Measurements from ENCODE around the gene PRKAG2.

PRKAG2 gene

DNA sequence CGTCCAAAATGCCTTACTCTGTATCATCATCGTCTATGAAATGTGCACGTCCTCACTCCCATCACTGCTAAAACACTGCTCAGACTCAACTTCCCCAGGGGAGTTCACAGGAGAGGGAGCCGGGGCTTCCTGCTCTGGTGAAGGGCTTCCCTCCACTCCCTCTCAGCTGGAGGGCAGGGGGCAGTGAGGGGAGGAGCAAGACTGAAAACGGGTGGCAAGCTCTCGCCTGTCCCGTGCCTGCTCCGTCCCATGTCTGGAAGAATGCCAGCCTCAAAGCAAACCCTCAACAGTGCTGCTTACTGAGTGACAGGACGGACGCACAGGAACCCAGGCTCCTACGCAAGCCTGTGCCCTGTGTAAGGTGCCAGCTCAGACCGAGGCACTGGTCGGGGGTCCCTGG lies 25.1 kb downstream of the PRKAG2 start:
- no peak overlapping the region for H3K4ac ChIP-seq (ENCODE audit: low read length)
- H3K27me3 ChIP-seq (ENCODE audit: control insufficient read depth in 3 of 3, insufficient read depth in 3 of 3, low read depth in 1 of 3, low read length in 3 of 3), result peaks cover 0 to 22% (median 0%) of the 10 kb centered on the region in 3 experiments
- H4K8ac ChIP-seq (ENCODE audit: low read depth, low read length), result no peak overlapping the region
- no peak overlapping the region for H3K4me2 ChIP-seq (ENCODE audit: insufficient read depth, low read length, poor library complexity, severe bottlenecking)
- H3K79me1 ChIP-seq (ENCODE audit: low read depth, low read length), result no peaks in the 10 kb centered on the region
- H3K14ac ChIP-seq (ENCODE audit: low read length), result no peak overlapping the region
- no peak for DNase-seq (ENCODE audit: low spot score)
- H3K23ac ChIP-seq (ENCODE audit: low read depth, low read length, poor library complexity), result no peak overlapping the region
- H3K4me3 ChIP-seq (ENCODE audit: low read length in 2 of 2), result no peak overlapping the region
- peak overlapping the region; percentile 71 for H2AK5ac ChIP-seq (ENCODE audit: low read depth, low read length)
- H3K9me3 ChIP-seq (replicated peaks in 1 of 2; ENCODE audit: control insufficient read depth in 2 of 2, insufficient read depth in 1 of 2, low read depth in 1 of 2, low read length in 2 of 2), result no peaks in the 10 kb centered on the region
- H2AFZ ChIP-seq (ENCODE audit: low read length), result no peak overlapping the region
- H4K91ac ChIP-seq (ENCODE audit: low read depth, low read length, poor library complexity), result peak overlapping the region; percentile 1
- peak overlapping the region; percentile 63 for H2BK15ac ChIP-seq (ENCODE audit: low read length)
- no peak overlapping the region for H2BK12ac ChIP-seq (ENCODE audit: low read length)
- WGBS, 2 donors (ENCODE audit: extremely low coverage in 2 of 2, insufficient read length in 2 of 2, insufficient replicate concordance in 1 of 2), result no CpG with 5 or more reads among the region's 13 CpGs
- H3K9ac ChIP-seq (ENCODE audit: low read depth, low read length, poor library complexity), result no peak overlapping the region
- H3K27ac ChIP-seq (replicated peaks; ENCODE audit: low read length), result no peak overlapping the region
- H2BK5ac ChIP-seq (ENCODE audit: low read length), result no peak overlapping the region
- peak overlapping the region; percentile 74 for H3K18ac ChIP-seq (ENCODE audit: low read length)
- H3K4me1 ChIP-seq (ENCODE audit: control insufficient read depth in 2 of 2, insufficient read depth in 1 of 2, low read depth in 1 of 2, low read length in 2 of 2), result peaks cover 2 to 7% of the 10 kb centered on the region in 2 donors
- no peak overlapping the region for H2BK120ac ChIP-seq (ENCODE audit: low read depth, low read length)
- H3K36me3 ChIP-seq (replicated peaks in 1 of 2; ENCODE audit: control insufficient read depth in 2 of 2, insufficient read depth in 2 of 2, low read length in 2 of 2), result no peaks in the 10 kb centered on the region

GRCh38 chr7:151851145-151851751 lies 25.7 kb downstream of the PRKAG2 start:
- H2AFZ ChIP-seq (ENCODE audit: low read length), result no peak overlapping the region
- H2BK120ac ChIP-seq (ENCODE audit: low read depth, low read length), result no peak overlapping the region
- H3K27ac ChIP-seq (replicated peaks; ENCODE audit: low read length), result no peak overlapping the region
- H3K4ac ChIP-seq (ENCODE audit: low read length), result no peak overlapping the region
- H2BK15ac ChIP-seq (ENCODE audit: low read length), result peak overlapping the region; percentile 63
- H3K23ac ChIP-seq (ENCODE audit: low read depth, low read length, poor library complexity), result no peak overlapping the region
- H3K9me3 ChIP-seq (replicated peaks in 1 of 2; ENCODE audit: control insufficient read depth in 2 of 2, insufficient read depth in 1 of 2, low read depth in 1 of 2, low read length in 2 of 2), result no peaks in the 10 kb centered on the region
- no CpG with 5 or more reads among the region's 16 CpGs for WGBS, 2 donors (ENCODE audit: extremely low coverage in 2 of 2, insufficient read length in 2 of 2, insufficient replicate concordance in 1 of 2)
- DNase-seq (ENCODE audit: low spot score), result no peak
- H3K79me1 ChIP-seq (ENCODE audit: low read depth, low read length), result no peaks in the 10 kb centered on the region
- H3K9ac ChIP-seq (ENCODE audit: low read depth, low read length, poor library complexity), result no peak overlapping the region
- peak overlapping the region; percentile 21 for H2AK5ac ChIP-seq (ENCODE audit: low read depth, low read length)
- no peak overlapping the region for H2BK5ac ChIP-seq (ENCODE audit: low read length)
- no peak overlapping the region for H2BK12ac ChIP-seq (ENCODE audit: low read length)
- H3K18ac ChIP-seq (ENCODE audit: low read length), result peak overlapping the region; percentile 27
- H3K4me1 ChIP-seq (ENCODE audit: control insufficient read depth in 2 of 2, insufficient read depth in 1 of 2, low read depth in 1 of 2, low read length in 2 of 2), result peaks cover 2 to 7% of the 10 kb centered on the region in 2 donors
- no peak overlapping the region for H3K4me2 ChIP-seq (ENCODE audit: insufficient read depth, low read length, poor library complexity, severe bottlenecking)
- H3K36me3 ChIP-seq (replicated peaks in 1 of 2; ENCODE audit: control insufficient read depth in 2 of 2, insufficient read depth in 2 of 2, low read length in 2 of 2), result no peaks in the 10 kb centered on the region
- peaks cover 0 to 22% (median 0%) of the 10 kb centered on the region in 3 experiments for H3K27me3 ChIP-seq (ENCODE audit: control insufficient read depth in 3 of 3, insufficient read depth in 3 of 3, low read depth in 1 of 3, low read length in 3 of 3)
- no peak overlapping the region for H3K4me3 ChIP-seq (ENCODE audit: low read length in 2 of 2)
- no peak overlapping the region for H4K91ac ChIP-seq (ENCODE audit: low read depth, low read length, poor library complexity)
- no peak overlapping the region for H3K14ac ChIP-seq (ENCODE audit: low read length)
- H4K8ac ChIP-seq (ENCODE audit: low read depth, low read length), result no peak overlapping the region

- Histone ChIP-seq H2BK12ac (ENCODE audit: low read length) (no peak overlapping the region), H3K9ac (ENCODE audit: low read depth, low read length, poor library complexity) (no peak overlapping the region), H4K91ac (ENCODE audit: low read depth, low read length, poor library complexity) (no peak overlapping the region), H3K9me3 (replicated peaks in 1 of 2; ENCODE audit: control insufficient read depth in 2 of 2, insufficient read depth in 1 of 2, low read depth in 1 of 2, low read length in 2 of 2) (no peaks in the 10 kb centered on the region), H2AK5ac (ENCODE audit: low read depth, low read length) (no peak overlapping the region), H2BK15ac (ENCODE audit: low read length) (no peak overlapping the region), H3K27ac (replicated peaks; ENCODE audit: low read length) (no peak overlapping the region), H3K36me3 (replicated peaks in 1 of 2; ENCODE audit: control insufficient read depth in 2 of 2, insufficient read depth in 2 of 2, low read length in 2 of 2) (no peaks in the 10 kb centered on the region), H3K79me1 (ENCODE audit: low read depth, low read length) (no peaks in the 10 kb centered on the region), H3K4me1 (ENCODE audit: control insufficient read depth in 2 of 2, insufficient read depth in 1 of 2, low read depth in 1 of 2, low read length in 2 of 2) (peaks cover 2 to 7% of the 10 kb centered on the region in 2 donors), H3K4me2 (ENCODE audit: insufficient read depth, low read length, poor library complexity, severe bottlenecking) (no peak overlapping the region), H3K4me3 (ENCODE audit: low read length in 2 of 2) (no peak overlapping the region), H3K23ac (ENCODE audit: low read depth, low read length, poor library complexity) (peak overlapping the region; percentile 58), H3K14ac (ENCODE audit: low read length) (no peak overlapping the region), H4K8ac (ENCODE audit: low read depth, low read length) (no peak overlapping the region), H3K27me3 (ENCODE audit: control insufficient read depth in 3 of 3, insufficient read depth in 3 of 3, low read depth in 1 of 3, low read length in 3 of 3) (peaks cover 0 to 16% (median 0%) of the 10 kb centered on the region in 3 experiments), H2AFZ (ENCODE audit: low read length) (no peak overlapping the region), H2BK120ac (ENCODE audit: low read depth, low read length) (no peak overlapping the region), H3K18ac (ENCODE audit: low read length) (no peak overlapping the region), H2BK5ac (ENCODE audit: low read length) (no peak overlapping the region), H3K4ac (ENCODE audit: low read length) (no peak overlapping the region)
- no CpG with 5 or more reads among the region's 19 CpGs for WGBS, 2 donors (ENCODE audit: extremely low coverage in 2 of 2, insufficient read length in 2 of 2, insufficient replicate concordance in 1 of 2)
- no peak for DNase-seq (ENCODE audit: low spot score)
Measured at GRCh38 chr7:151850491-151851124, 26.3 kb downstream of the PRKAG2 start.

DNA sequence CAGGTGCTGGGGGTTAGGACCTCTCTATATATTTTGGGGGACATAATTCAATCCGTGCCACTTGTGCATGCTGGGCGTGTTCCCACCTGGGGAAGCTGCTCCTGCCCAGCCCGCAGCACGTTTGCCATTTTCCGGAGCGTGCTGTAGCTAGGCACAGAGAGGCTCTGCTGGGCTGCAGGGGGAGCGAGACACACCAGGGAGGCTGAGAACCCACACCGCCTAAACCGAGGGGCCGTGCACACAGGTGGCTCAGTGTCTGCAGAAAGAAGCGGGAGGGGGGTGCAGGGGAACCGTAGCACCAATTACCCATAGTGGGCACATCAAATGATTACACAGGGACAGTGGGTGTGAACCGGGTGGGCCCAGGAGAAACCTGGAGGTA lies 27.0 kb downstream of the PRKAG2 start:
- Histone ChIP-seq H3K4me3 (ENCODE audit: low read length in 2 of 2) (no peak overlapping the region), H3K4ac (ENCODE audit: low read length) (no peak overlapping the region), H3K14ac (ENCODE audit: low read length) (peak overlapping the region; percentile 72), H3K9ac (ENCODE audit: low read depth, low read length, poor library complexity) (no peak overlapping the region), H3K4me1 (ENCODE audit: control insufficient read depth in 2 of 2, insufficient read depth in 1 of 2, low read depth in 1 of 2, low read length in 2 of 2) (peaks cover 2 to 7% of the 10 kb centered on the region in 2 donors), H3K4me2 (ENCODE audit: insufficient read depth, low read length, poor library complexity, severe bottlenecking) (no peak overlapping the region), H3K18ac (ENCODE audit: low read length) (no peak overlapping the region), H3K36me3 (replicated peaks in 1 of 2; ENCODE audit: control insufficient read depth in 2 of 2, insufficient read depth in 2 of 2, low read length in 2 of 2) (no peaks in the 10 kb centered on the region), H2BK12ac (ENCODE audit: low read length) (no peak overlapping the region), H2AFZ (ENCODE audit: low read length) (no peak overlapping the region), H3K9me3 (replicated peaks in 1 of 2; ENCODE audit: control insufficient read depth in 2 of 2, insufficient read depth in 1 of 2, low read depth in 1 of 2, low read length in 2 of 2) (no peaks in the 10 kb centered on the region), H4K91ac (ENCODE audit: low read depth, low read length, poor library complexity) (no peak overlapping the region), H3K27me3 (ENCODE audit: control insufficient read depth in 3 of 3, insufficient read depth in 3 of 3, low read depth in 1 of 3, low read length in 3 of 3) (peaks cover 0 to 16% (median 0%) of the 10 kb centered on the region in 3 experiments), H3K27ac (replicated peaks; ENCODE audit: low read length) (no peak overlapping the region), H2BK15ac (ENCODE audit: low read length) (no peak overlapping the region), H2BK5ac (ENCODE audit: low read length) (no peak overlapping the region), H3K79me1 (ENCODE audit: low read depth, low read length) (no peaks in the 10 kb centered on the region), H3K23ac (ENCODE audit: low read depth, low read length, poor library complexity) (no peak overlapping the region), H4K8ac (ENCODE audit: low read depth, low read length) (no peak overlapping the region), H2AK5ac (ENCODE audit: low read depth, low read length) (peak overlapping the region; percentile 6), H2BK120ac (ENCODE audit: low read depth, low read length) (no peak overlapping the region)
- no peak for DNase-seq (ENCODE audit: low spot score)
- no CpG with 5 or more reads among the region's 13 CpGs for WGBS, 2 donors (ENCODE audit: extremely low coverage in 2 of 2, insufficient read length in 2 of 2, insufficient replicate concordance in 1 of 2)
